Measurements from ENCODE around the gene LZTFL1.

The LZTFL1 gene

GRCh38 chr3:45798034-45798433 lies 43.9 kb downstream of the LZTFL1 start:
- H2AFZ ChIP-seq (ENCODE audit: low read depth), result no peak overlapping the region
- no peaks in the 10 kb centered on the region for H3K36me3 ChIP-seq (ENCODE audit: insufficient read depth)
- H4K20me1 ChIP-seq (ENCODE audit: insufficient read depth), result no peaks in the 10 kb centered on the region
- H3K79me2 ChIP-seq (ENCODE audit: insufficient read depth, low read depth), result no peaks in the 10 kb centered on the region
- no peak overlapping the region for H3K4me3 ChIP-seq (IDR thresholded peaks at IDR 0.05; ENCODE audit: insufficient read depth, low read depth, low read length)
- no peaks in the 10 kb centered on the region for H3K27me3 ChIP-seq (ENCODE audit: insufficient read depth, low read depth)
- H3K4me2 ChIP-seq, result no peak overlapping the region
- no peak overlapping the region for H3K27ac ChIP-seq
- H3K4me1 ChIP-seq (ENCODE audit: low read depth, poor library complexity, severe bottlenecking), result no peaks in the 10 kb centered on the region
- H3K9ac ChIP-seq, result no peak overlapping the region
- TF ChIP-seq CTCF (conservative IDR thresholded peaks at IDR 0.05; ENCODE audit: low read depth, low read length), result no peak

- no peak overlapping the region for H3K9ac ChIP-seq
- H3K4me3 ChIP-seq (IDR thresholded peaks at IDR 0.05; ENCODE audit: insufficient read depth, low read depth, low read length), result no peak overlapping the region
- H3K79me2 ChIP-seq (ENCODE audit: insufficient read depth, low read depth), result no peaks in the 10 kb centered on the region
- no peaks in the 10 kb centered on the region for H3K27me3 ChIP-seq (ENCODE audit: insufficient read depth, low read depth)
- no peak overlapping the region for H3K27ac ChIP-seq
- H2AFZ ChIP-seq (ENCODE audit: low read depth), result no peak overlapping the region
- no peaks in the 10 kb centered on the region for H4K20me1 ChIP-seq (ENCODE audit: insufficient read depth)
- H3K4me2 ChIP-seq, result no peak overlapping the region
- no peaks in the 10 kb centered on the region for H3K36me3 ChIP-seq (ENCODE audit: insufficient read depth)
- no peaks in the 10 kb centered on the region for H3K4me1 ChIP-seq (ENCODE audit: low read depth, poor library complexity, severe bottlenecking)
- TF ChIP-seq CTCF (conservative IDR thresholded peaks at IDR 0.05; ENCODE audit: low read depth, low read length), result no peak
These were observed 44.8 kb downstream of the LZTFL1 start for GRCh38 chr3:45796902-45797637.

GRCh38 chr3:45795882-45796765 lies 45.8 kb downstream of the LZTFL1 start, which contains the start of gene SLC6A20:
SLC6A20 (minus strand) TSS chr3:45796536; CDS start chr3:45796419, 117 bp downstream.
- Histone ChIP-seq H4K20me1 (ENCODE audit: insufficient read depth) (no peaks in the 10 kb centered on the region), H3K4me1 (ENCODE audit: low read depth, poor library complexity, severe bottlenecking) (no peaks in the 10 kb centered on the region), H3K79me2 (ENCODE audit: insufficient read depth, low read depth) (no peaks in the 10 kb centered on the region), H3K36me3 (ENCODE audit: insufficient read depth) (no peaks in the 10 kb centered on the region), H3K4me3 (IDR thresholded peaks at IDR 0.05; ENCODE audit: insufficient read depth, low read depth, low read length) (no peak within 1 kb of the TSS), H2AFZ (ENCODE audit: low read depth) (no peak within 1 kb of the TSS), H3K27ac (no peak within 1 kb of the TSS), H3K4me2 (no peak within 1 kb of the TSS), H3K9ac (no peak within 1 kb of the TSS), H3K27me3 (ENCODE audit: insufficient read depth, low read depth) (no peaks in the 10 kb centered on the region)
- no peak for TF ChIP-seq CTCF (conservative IDR thresholded peaks at IDR 0.05; ENCODE audit: low read depth, low read length)

- no peak for TF ChIP-seq CTCF (conservative IDR thresholded peaks at IDR 0.05; ENCODE audit: low read depth, low read length)
- Histone ChIP-seq H3K4me1 (ENCODE audit: low read depth, poor library complexity, severe bottlenecking) (no peaks in the 10 kb centered on the region), H2AFZ (ENCODE audit: low read depth) (no peak overlapping the region), H4K20me1 (ENCODE audit: insufficient read depth) (no peaks in the 10 kb centered on the region), H3K27me3 (ENCODE audit: insufficient read depth, low read depth) (no peaks in the 10 kb centered on the region), H3K36me3 (ENCODE audit: insufficient read depth) (no peaks in the 10 kb centered on the region), H3K4me2 (no peak overlapping the region), H3K79me2 (ENCODE audit: insufficient read depth, low read depth) (no peaks in the 10 kb centered on the region), H3K9ac (no peak overlapping the region), H3K4me3 (IDR thresholded peaks at IDR 0.05; ENCODE audit: insufficient read depth, low read depth, low read length) (no peak overlapping the region), H3K27ac (no peak overlapping the region)
These were observed 46.4 kb downstream of the LZTFL1 start for GRCh38 chr3:45795509-45795881.
